C4-2B (cell line): ENCODE measurements around the gene MLX.

Source experiments
- ZFX ChIP-seq: fragments of 450-650 bp; IDR thresholded peaks from 2 replicates; pipeline ENCODE4 v1.6.1; 2017
- TF ChIP-seq, protein P1 (sequence below): fragments of 450-650 bp; conservative IDR thresholded peaks from 2 replicates; pipeline ENCODE4 v1.5.1; 2017; ENCODE audit warnings: mild to moderate bottlenecking

DNA sequence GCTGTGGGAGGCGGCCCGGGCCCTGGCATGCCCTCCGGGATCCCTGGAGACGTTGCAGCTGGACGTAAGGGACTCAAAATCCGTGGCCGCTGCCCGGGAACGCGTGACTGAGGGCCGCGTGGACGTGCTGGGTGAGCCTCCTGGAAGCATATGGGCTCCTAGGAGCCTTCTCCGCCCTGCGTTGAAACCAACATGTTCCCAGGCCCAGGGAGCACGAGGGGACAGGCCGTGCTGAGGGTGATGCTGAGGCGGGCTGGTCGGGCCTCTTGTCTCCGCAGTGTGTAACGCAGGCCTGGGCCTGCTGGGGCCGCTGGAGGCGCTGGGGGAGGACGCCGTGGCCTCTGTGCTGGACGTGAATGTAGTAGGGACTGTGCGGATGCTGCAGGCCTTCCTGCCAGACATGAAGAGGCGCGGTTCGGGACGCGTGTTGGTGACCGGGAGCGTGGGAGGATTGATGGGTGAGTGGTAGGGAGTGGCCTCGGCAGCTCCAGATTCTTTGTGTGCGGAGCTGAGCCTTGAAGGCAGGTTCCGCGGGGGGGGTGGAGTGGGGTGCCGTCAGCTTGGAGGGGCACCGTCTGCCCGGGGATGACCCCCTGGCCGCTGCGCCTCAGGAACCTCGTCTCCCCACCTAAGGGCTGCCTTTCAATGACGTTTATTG, 13.6 kb upstream of the MLX start:
- TF ChIP-seq, protein P1, sequence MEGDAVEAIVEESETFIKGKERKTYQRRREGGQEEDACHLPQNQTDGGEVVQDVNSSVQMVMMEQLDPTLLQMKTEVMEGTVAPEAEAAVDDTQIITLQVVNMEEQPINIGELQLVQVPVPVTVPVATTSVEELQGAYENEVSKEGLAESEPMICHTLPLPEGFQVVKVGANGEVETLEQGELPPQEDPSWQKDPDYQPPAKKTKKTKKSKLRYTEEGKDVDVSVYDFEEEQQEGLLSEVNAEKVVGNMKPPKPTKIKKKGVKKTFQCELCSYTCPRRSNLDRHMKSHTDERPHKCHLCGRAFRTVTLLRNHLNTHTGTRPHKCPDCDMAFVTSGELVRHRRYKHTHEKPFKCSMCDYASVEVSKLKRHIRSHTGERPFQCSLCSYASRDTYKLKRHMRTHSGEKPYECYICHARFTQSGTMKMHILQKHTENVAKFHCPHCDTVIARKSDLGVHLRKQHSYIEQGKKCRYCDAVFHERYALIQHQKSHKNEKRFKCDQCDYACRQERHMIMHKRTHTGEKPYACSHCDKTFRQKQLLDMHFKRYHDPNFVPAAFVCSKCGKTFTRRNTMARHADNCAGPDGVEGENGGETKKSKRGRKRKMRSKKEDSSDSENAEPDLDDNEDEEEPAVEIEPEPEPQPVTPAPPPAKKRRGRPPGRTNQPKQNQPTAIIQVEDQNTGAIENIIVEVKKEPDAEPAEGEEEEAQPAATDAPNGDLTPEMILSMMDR, result no peak
- no peak for TF ChIP-seq ZFX
